GM21786 (cell line): ENCODE data around the gene GATAD2B.
A peak's percentile ranks its signal among the peaks of the same experiment; 100 is the strongest.

Source experiments
- ATAC-seq: cut with Tn5 transposase; IDR thresholded peaks from one replicate; pipeline ENCODE4 v1.9.1; 2021; ENCODE audit not compliant: unreplicated experiment

The GATAD2B gene

GRCh38 chr1:153799566-153800465 lies 123.0 kb downstream of the GATAD2B start:
- ATAC-seq = no peak

GRCh38 chr1:153799016-153799415 lies 123.8 kb downstream of the GATAD2B start:
- ATAC-seq = no peak

GRCh38 chr1:153798468-153798780 lies 124.3 kb downstream of the GATAD2B start:
- ATAC-seq = no peak

- ATAC-seq = no peak
Observed at GRCh38 chr1:153796786-153797659, 125.7 kb downstream of the GATAD2B start.

- ATAC-seq = no peak
Observed at GRCh38 chr1:153795934-153796785, 126.6 kb downstream of the GATAD2B start.

GRCh38 chr1:153795330-153795837 lies 127.4 kb downstream of the GATAD2B start:
- no peak for ATAC-seq

GRCh38 chr1:153794624-153795329 lies 128.0 kb downstream of the GATAD2B start:
- ATAC-seq = no peak

- no peak for ATAC-seq
Observed at GRCh38 chr1:153793973-153794615, 128.7 kb downstream of the GATAD2B start.

- ATAC-seq = no peak
Observed at GRCh38 chr1:153793261-153793972, 129.4 kb downstream of the GATAD2B start.

- ATAC-seq = no peak
Observed at GRCh38 chr1:153792631-153793041, 130.1 kb downstream of the GATAD2B start.

GRCh38 chr1:153791648-153792253 lies 131.0 kb downstream of the GATAD2B start:
- ATAC-seq = no peak

- ATAC-seq = peak; percentile 86
Observed at GRCh38 chr1:153790966-153791647, 131.7 kb downstream of the GATAD2B start.

GRCh38 chr1:153790313-153790965 lies 132.3 kb downstream of the GATAD2B start:
- ATAC-seq = no peak

GRCh38 chr1:153789478-153790034 lies 133.2 kb downstream of the GATAD2B start:
- ATAC-seq = no peak

GRCh38 chr1:153786038-153786790 lies 136.6 kb downstream of the GATAD2B start:
- no peak for ATAC-seq
